Measurements from ENCODE around the gene ZIC5.
"Not testable (repeated sequence)": the region's sequence is repeated elsewhere in the genome, so short reads cannot be mapped to it uniquely, and the experiment has no call there.

The ZIC5 gene

DNA sequence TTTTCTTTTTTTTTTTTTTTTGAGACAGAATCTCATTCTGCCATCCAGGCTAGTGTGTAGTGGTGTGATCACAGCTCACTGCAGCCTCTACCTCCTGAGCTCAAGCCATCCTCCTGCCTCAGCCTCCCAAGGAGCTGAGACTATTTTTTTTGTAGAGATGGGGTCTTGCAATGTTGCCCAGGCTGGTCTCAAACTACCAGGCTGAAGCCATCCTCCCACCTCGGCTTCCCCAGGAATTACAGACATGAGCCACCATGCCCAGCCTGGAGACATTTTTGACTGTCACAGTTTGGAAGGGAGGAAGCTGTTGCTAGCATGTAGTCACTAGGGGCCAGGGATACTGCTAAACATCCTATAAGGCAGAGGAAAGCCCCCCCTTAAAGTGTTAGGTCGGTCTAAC is 23.9 kb downstream of the ZIC5 start:
- Histone ChIP-seq H3K27me3 (ENCODE audit: insufficient read depth, low read length, poor library complexity, severe bottlenecking) (no peaks in the 10 kb centered on the region), H3K9me3 (ENCODE audit: insufficient read depth, low read depth, low read length) (no peaks in the 10 kb centered on the region), H3K36me3 (ENCODE audit: insufficient read depth, low read length) (no peaks in the 10 kb centered on the region), H4K20me1 (ENCODE audit: insufficient read depth, low read length, poor library complexity, severe bottlenecking) (no peaks in the 10 kb centered on the region), H3K4me3 (ENCODE audit: low read length, poor library complexity, severe bottlenecking) (no peak overlapping the region), H3K4me1 (ENCODE audit: insufficient read depth, low read length, poor library complexity, severe bottlenecking) (no peaks in the 10 kb centered on the region), H3F3A (ENCODE audit: low read depth) (no peaks in the 10 kb centered on the region), H2AFZ (ENCODE audit: low read length) (no peak overlapping the region), H3K9me2 (replicated peaks; ENCODE audit: low read depth, low read length) (no peaks in the 10 kb centered on the region), H3K9ac (ENCODE audit: low read depth, low read length, poor library complexity, severe bottlenecking) (no peak overlapping the region), H3K4me2 (ENCODE audit: low read depth, low read length, poor library complexity, severe bottlenecking) (no peak overlapping the region), H3K79me2 (ENCODE audit: insufficient read depth, low read length) (no peaks in the 10 kb centered on the region)
- TF ChIP-seq, protein P1, sequence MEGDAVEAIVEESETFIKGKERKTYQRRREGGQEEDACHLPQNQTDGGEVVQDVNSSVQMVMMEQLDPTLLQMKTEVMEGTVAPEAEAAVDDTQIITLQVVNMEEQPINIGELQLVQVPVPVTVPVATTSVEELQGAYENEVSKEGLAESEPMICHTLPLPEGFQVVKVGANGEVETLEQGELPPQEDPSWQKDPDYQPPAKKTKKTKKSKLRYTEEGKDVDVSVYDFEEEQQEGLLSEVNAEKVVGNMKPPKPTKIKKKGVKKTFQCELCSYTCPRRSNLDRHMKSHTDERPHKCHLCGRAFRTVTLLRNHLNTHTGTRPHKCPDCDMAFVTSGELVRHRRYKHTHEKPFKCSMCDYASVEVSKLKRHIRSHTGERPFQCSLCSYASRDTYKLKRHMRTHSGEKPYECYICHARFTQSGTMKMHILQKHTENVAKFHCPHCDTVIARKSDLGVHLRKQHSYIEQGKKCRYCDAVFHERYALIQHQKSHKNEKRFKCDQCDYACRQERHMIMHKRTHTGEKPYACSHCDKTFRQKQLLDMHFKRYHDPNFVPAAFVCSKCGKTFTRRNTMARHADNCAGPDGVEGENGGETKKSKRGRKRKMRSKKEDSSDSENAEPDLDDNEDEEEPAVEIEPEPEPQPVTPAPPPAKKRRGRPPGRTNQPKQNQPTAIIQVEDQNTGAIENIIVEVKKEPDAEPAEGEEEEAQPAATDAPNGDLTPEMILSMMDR (conservative IDR thresholded peaks at IDR 0.05; ENCODE audit: low read length): no peak
- no peak for TF ChIP-seq EZH2phosphoT487 (IDR thresholded peaks at IDR 0.05; ENCODE audit: borderline replicate concordance)

DNA sequence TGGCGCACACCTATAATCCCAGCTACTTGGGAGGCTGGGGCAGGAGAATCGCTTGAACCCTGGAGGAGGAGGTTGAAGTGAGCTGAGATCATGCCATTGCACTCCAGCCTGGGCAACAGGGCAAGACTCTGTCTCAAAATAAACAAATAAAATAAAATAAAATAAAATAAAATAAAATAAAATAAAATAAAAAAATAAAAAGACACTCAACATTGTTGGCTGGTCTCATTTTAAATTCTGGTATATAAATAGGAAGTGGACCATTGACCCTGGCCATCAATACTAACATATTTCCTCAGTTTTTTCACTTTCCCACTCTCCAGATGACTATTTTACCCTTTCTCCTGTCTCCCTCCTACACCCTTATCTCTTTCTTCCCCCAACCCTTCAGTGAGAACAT is 26.1 kb downstream of the ZIC5 start:
- H3K79me2 ChIP-seq (ENCODE audit: insufficient read depth, low read length); H3K9me2 ChIP-seq (replicated peaks; ENCODE audit: low read depth, low read length); H3K9ac ChIP-seq (ENCODE audit: low read depth, low read length, poor library complexity, severe bottlenecking); H3K36me3 ChIP-seq (ENCODE audit: insufficient read depth, low read length); H2AFZ ChIP-seq (ENCODE audit: low read length); H3F3A ChIP-seq (ENCODE audit: low read depth); H3K4me3 ChIP-seq (ENCODE audit: low read length, poor library complexity, severe bottlenecking); H3K9me3 ChIP-seq (ENCODE audit: insufficient read depth, low read depth, low read length); H3K27me3 ChIP-seq (ENCODE audit: insufficient read depth, low read length, poor library complexity, severe bottlenecking); H4K20me1 ChIP-seq (ENCODE audit: insufficient read depth, low read length, poor library complexity, severe bottlenecking); H3K4me2 ChIP-seq (ENCODE audit: low read depth, low read length, poor library complexity, severe bottlenecking); H3K4me1 ChIP-seq (ENCODE audit: insufficient read depth, low read length, poor library complexity, severe bottlenecking): not testable (repeated sequence)

DNA sequence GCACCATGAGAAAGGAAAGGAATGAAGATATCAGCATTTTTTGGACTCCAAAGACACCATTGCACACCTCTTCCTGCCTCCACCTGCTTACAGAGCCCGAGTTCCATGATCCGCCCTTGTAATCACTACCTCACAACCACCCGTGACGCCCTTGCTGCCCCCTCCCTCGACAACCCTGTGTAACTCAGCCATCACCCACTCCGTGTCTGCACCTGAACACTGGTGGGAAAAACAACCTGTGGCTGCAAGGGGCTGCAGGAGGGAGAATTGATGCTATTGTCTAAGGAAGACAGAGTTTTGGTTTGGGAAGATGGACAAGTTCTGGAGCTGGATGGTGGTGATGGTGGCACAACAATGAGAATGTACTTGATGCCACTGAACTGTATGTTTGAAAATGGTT is 27.0 kb downstream of the ZIC5 start:
- Histone ChIP-seq H3K4me2 (ENCODE audit: low read depth, low read length, poor library complexity, severe bottlenecking) (no peak overlapping the region), H3K36me3 (ENCODE audit: insufficient read depth, low read length) (no peaks in the 10 kb centered on the region), H3K79me2 (ENCODE audit: insufficient read depth, low read length) (no peaks in the 10 kb centered on the region), H3K9me2 (replicated peaks; ENCODE audit: low read depth, low read length) (no peaks in the 10 kb centered on the region), H3K9ac (ENCODE audit: low read depth, low read length, poor library complexity, severe bottlenecking) (no peak overlapping the region), H4K20me1 (ENCODE audit: insufficient read depth, low read length, poor library complexity, severe bottlenecking) (no peaks in the 10 kb centered on the region), H3F3A (ENCODE audit: low read depth) (no peaks in the 10 kb centered on the region), H3K9me3 (ENCODE audit: insufficient read depth, low read depth, low read length) (no peaks in the 10 kb centered on the region), H3K27me3 (ENCODE audit: insufficient read depth, low read length, poor library complexity, severe bottlenecking) (no peaks in the 10 kb centered on the region), H3K4me1 (ENCODE audit: insufficient read depth, low read length, poor library complexity, severe bottlenecking) (no peaks in the 10 kb centered on the region), H2AFZ (ENCODE audit: low read length) (no peak overlapping the region), H3K4me3 (ENCODE audit: low read length, poor library complexity, severe bottlenecking) (no peak overlapping the region)
- no peak for TF ChIP-seq EZH2phosphoT487 (IDR thresholded peaks at IDR 0.05; ENCODE audit: borderline replicate concordance)
- TF ChIP-seq, protein P1 (conservative IDR thresholded peaks at IDR 0.05; ENCODE audit: low read length): no peak

DNA sequence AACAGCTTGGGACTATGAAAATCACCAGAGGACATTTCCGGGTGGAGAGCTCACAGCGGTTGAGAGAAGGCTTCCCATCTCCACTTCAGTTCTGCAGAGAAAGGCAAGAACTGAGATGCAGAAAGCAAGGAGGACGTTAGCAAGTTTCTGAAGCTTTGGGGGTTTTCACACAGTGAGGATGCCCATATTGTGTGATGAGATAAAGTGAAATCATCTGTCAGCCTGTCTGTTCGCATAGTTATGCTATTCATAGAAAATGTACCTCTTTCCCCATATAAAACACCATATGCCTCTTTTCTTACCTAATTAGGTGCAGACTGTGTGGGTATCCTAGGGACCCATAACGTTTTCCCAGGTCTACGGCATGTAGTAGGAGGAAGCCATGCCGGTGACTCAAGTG is 27.5 kb downstream of the ZIC5 start:
- no peaks in the 10 kb centered on the region for H3K36me3 ChIP-seq (ENCODE audit: insufficient read depth, low read length)
- H3K4me2 ChIP-seq (ENCODE audit: low read depth, low read length, poor library complexity, severe bottlenecking): no peak overlapping the region
- H3K79me2 ChIP-seq (ENCODE audit: insufficient read depth, low read length): no peaks in the 10 kb centered on the region
- H2AFZ ChIP-seq (ENCODE audit: low read length): no peak overlapping the region
- H3K27me3 ChIP-seq (ENCODE audit: insufficient read depth, low read length, poor library complexity, severe bottlenecking): no peaks in the 10 kb centered on the region
- H4K20me1 ChIP-seq (ENCODE audit: insufficient read depth, low read length, poor library complexity, severe bottlenecking): no peaks in the 10 kb centered on the region
- H3F3A ChIP-seq (ENCODE audit: low read depth): no peaks in the 10 kb centered on the region
- no peaks in the 10 kb centered on the region for H3K9me2 ChIP-seq (replicated peaks; ENCODE audit: low read depth, low read length)
- no peaks in the 10 kb centered on the region for H3K4me1 ChIP-seq (ENCODE audit: insufficient read depth, low read length, poor library complexity, severe bottlenecking)
- no peak overlapping the region for H3K4me3 ChIP-seq (ENCODE audit: low read length, poor library complexity, severe bottlenecking)
- TF ChIP-seq, protein P1 (conservative IDR thresholded peaks at IDR 0.05; ENCODE audit: low read length): no peak
- no peak for TF ChIP-seq EZH2phosphoT487 (IDR thresholded peaks at IDR 0.05; ENCODE audit: borderline replicate concordance)
- no peaks in the 10 kb centered on the region for H3K9me3 ChIP-seq (ENCODE audit: insufficient read depth, low read depth, low read length)
- no peak overlapping the region for H3K9ac ChIP-seq (ENCODE audit: low read depth, low read length, poor library complexity, severe bottlenecking)

Data from Loucy (cell line).